GM18909 (cell line): Measurements from ENCODE around the gene GOLGA1.
"Not testable (repeated sequence)": the region's sequence is repeated elsewhere in the genome, so short reads cannot be mapped to it uniquely, and the experiment has no call there.

ENCODE experiments used
- ATAC-seq: cut with Tn5 transposase; IDR thresholded peaks from one replicate; pipeline ENCODE4 v1.9.1; 2021; ENCODE audit warnings: mild to moderate bottlenecking; ENCODE audit not compliant: unreplicated experiment, poor library complexity

The GOLGA1 gene

GRCh38 chr9:124941679-124942561 lies 1.0 kb upstream of the GOLGA1 start:
- ATAC-seq = peak; percentile 33

- peak; percentile 46 for ATAC-seq
Measured at GRCh38 chr9:124940521-124940893, 376 bp downstream of the GOLGA1 start.

- no peak for ATAC-seq
Measured at GRCh38 chr9:124939944-124940343, 939 bp downstream of the GOLGA1 start.

- ATAC-seq = peak; percentile 55
Measured at GRCh38 chr9:124934290-124934689, 6.6 kb downstream of the GOLGA1 start.

- ATAC-seq = no peak
Measured at GRCh38 chr9:124932333-124932732, 8.6 kb downstream of the GOLGA1 start.

GRCh38 chr9:124929464-124929863 lies 11.4 kb downstream of the GOLGA1 start:
- ATAC-seq = no peak

GRCh38 chr9:124928116-124928515 lies 12.8 kb downstream of the GOLGA1 start:
- ATAC-seq = no peak

- not testable (repeated sequence) for ATAC-seq
Measured at GRCh38 chr9:124920394-124920793, 20.5 kb downstream of the GOLGA1 start.

GRCh38 chr9:124914753-124915405 lies 26.0 kb downstream of the GOLGA1 start:
- no peak for ATAC-seq

GRCh38 chr9:124913378-124913777 lies 27.5 kb downstream of the GOLGA1 start:
- no peak for ATAC-seq

- no peak for ATAC-seq
Measured at GRCh38 chr9:124911766-124912165, 29.1 kb downstream of the GOLGA1 start.

- ATAC-seq = no peak
Measured at GRCh38 chr9:124908098-124908497, 32.8 kb downstream of the GOLGA1 start.

GRCh38 chr9:124906966-124907365 lies 33.9 kb downstream of the GOLGA1 start:
- ATAC-seq = no peak

- ATAC-seq = no peak
Measured at GRCh38 chr9:124899845-124900244, 41.0 kb downstream of the GOLGA1 start.

GRCh38 chr9:124897570-124898460 lies 43.1 kb downstream of the GOLGA1 start:
- ATAC-seq = no peak

GRCh38 chr9:124894741-124895170 lies 46.1 kb downstream of the GOLGA1 start:
- no peak for ATAC-seq

- ATAC-seq = no peak
Measured at GRCh38 chr9:124894035-124894740, 46.7 kb downstream of the GOLGA1 start.

- ATAC-seq = no peak
Measured at GRCh38 chr9:124890179-124890578, 50.7 kb downstream of the GOLGA1 start.

GRCh38 chr9:124889006-124889405 lies 51.9 kb downstream of the GOLGA1 start:
- ATAC-seq = no peak

- no peak for ATAC-seq
Measured at GRCh38 chr9:124887832-124888231, 53.1 kb downstream of the GOLGA1 start.
